Activated T-helper 2 cell treated with anti-CD3 and anti-CD28 coated beads, Interferon-gamma antibody, Interleukin-2, Interleukin-4, amounts not matched to agents 10 μg/mL and 5 μg/mL and 100 μg/mL, durations not matched to agents 14 hours and 24 hours and 36 hours (primary cell): ENCODE results near the gene GRSF1. TPM values are rescaled to one million over a fixed set of nuclear protein-coding genes. Genes with fewer than 3 reads are reported as not detected.

Source experiments
- DNase-seq: peaks from one replicate; pipeline ENCODE4 v3.0.0; 2021; ENCODE audit warnings: low spot score
- H3K27ac Mint-ChIP-seq: one replicate; pipeline ENCODE4 v1.8.0; 2021; ENCODE audit warnings: mixed read lengths
- H3K27me3 Mint-ChIP-seq: one replicate; pipeline ENCODE4 v1.8.0; 2021; ENCODE audit warnings: low read depth, mixed read lengths
- H3K36me3 Mint-ChIP-seq: one replicate; pipeline ENCODE4 v1.8.0; 2021; ENCODE audit warnings: low read depth, mixed read lengths
- H3K4me1 Mint-ChIP-seq: one replicate; pipeline ENCODE4 v1.8.0; 2021; ENCODE audit warnings: low read depth, mixed read lengths
- H3K4me3 Mint-ChIP-seq: one replicate; pipeline ENCODE4 v1.8.0; 2021; ENCODE audit warnings: low read depth, mild to moderate bottlenecking, moderate library complexity, mixed read lengths
- H3K9me3 Mint-ChIP-seq: one replicate; pipeline ENCODE4 v1.8.0; 2021; ENCODE audit warnings: mixed read lengths
- intact Hi-C: fragments of 100-400 bp; cut with micrococcal nuclease; formaldehyde crosslinking; loops from one replicate; pipeline ENCODE4 v1.15.1; 2023
- total RNA-seq: library from RNA; stranded (reverse); gene quantifications from 2 replicates; pipeline ENCODE4 v1.2.3, GENCODE V29; 2022

GRSF1 gene
- total RNA-seq, 1 donor from 2014 or later, result 120 TPM

DNA sequence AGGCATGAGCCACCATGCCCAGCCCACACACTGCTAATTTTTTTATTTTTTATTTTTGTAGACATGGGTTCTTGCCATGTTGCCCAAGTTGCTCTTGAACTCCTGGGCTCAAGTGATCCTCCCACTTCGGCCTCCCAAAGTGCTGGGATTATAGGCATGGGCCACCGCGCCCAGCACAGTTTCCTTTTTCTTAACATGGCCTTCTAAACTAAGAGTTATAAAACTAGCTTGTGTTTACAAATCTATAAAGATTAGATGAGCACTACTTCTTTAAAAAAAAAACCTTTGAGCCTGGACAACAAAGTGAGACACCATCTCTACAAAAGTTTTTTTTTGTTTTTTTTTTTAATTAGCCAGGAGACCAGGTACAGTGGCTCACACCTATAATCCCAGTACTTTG, 10.7 kb downstream of the GRSF1 start:
- intact Hi-C loops, result no loop called here
- peaks cover 4% of the 10 kb centered on the region for H3K4me1 Mint-ChIP-seq
- no peaks in the 10 kb centered on the region for H3K27me3 Mint-ChIP-seq
- DNase-seq, result no peak
- H3K36me3 Mint-ChIP-seq, result peaks cover 84% of the 10 kb centered on the region
- H3K27ac Mint-ChIP-seq, result no peak overlapping the region
- H3K9me3 Mint-ChIP-seq, result no peaks in the 10 kb centered on the region
- no peak overlapping the region for H3K4me3 Mint-ChIP-seq

DNA sequence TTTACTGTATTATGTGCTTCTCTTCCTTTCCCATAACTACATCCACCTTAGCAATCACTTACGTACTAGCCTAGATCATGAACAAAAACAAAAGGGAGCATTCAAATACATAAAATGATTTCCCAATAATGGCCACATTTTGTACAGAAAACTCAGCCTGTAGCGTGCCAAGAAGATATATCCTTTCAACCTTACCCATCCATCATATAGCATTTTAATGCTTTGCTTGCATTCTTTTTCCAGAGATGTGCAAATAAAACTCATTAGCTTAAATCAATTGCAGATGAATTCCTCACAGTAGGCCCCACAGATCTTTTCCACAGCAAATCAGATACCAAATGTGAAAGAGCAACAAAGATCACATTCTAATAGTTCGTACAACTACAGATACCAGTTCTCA, 20.8 kb downstream of the GRSF1 start:
- H3K27me3 Mint-ChIP-seq, result no peaks in the 10 kb centered on the region
- no peak overlapping the region for H3K4me3 Mint-ChIP-seq
- DNase-seq, result no peak
- no peak overlapping the region for H3K27ac Mint-ChIP-seq
- no peaks in the 10 kb centered on the region for H3K9me3 Mint-ChIP-seq
- peaks cover 51% of the 10 kb centered on the region for H3K36me3 Mint-ChIP-seq
- intact Hi-C loops, result no loop called here
- peaks cover 12% of the 10 kb centered on the region for H3K4me1 Mint-ChIP-seq

DNA sequence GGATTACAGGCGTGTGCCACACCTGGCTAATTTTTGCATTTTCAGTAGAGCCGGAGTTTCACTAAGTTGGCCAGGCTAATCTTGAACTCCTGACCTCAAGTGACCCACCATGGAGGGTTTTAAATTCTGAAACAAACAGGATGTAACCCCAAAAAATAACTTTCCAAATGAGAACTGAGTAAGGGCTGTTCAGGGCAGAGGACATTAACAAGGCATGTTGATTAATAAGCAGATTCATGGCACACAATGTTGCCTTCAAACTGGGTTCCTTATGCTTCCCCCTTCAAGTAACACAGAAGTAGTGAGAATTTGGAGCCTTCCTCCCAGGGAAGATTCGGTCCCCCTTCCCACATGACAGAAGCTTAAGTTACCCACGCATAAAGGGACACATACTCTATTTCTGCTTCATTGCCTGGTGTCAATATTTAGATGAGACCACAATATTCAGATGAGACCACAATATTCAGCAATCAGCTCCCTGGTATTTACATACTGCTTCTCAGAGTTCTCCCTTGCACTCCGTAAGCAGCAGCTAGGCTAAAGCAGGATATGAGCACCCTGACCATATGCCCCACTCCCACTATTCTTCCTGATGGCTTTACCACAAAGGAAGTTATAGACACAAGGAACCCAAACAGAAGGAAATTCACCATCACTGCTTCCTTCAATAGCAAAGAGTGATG, 21.4 kb downstream of the GRSF1 start:
- Mint-ChIP-seq H3K36me3 (peaks cover 46% of the 10 kb centered on the region), H3K27me3 (no peaks in the 10 kb centered on the region), H3K4me3 (no peak overlapping the region), H3K9me3 (no peaks in the 10 kb centered on the region), H3K27ac (no peak overlapping the region), H3K4me1 (peaks cover 12% of the 10 kb centered on the region)
- intact Hi-C loops, result no loop called here
- DNase-seq, result no peak

DNA sequence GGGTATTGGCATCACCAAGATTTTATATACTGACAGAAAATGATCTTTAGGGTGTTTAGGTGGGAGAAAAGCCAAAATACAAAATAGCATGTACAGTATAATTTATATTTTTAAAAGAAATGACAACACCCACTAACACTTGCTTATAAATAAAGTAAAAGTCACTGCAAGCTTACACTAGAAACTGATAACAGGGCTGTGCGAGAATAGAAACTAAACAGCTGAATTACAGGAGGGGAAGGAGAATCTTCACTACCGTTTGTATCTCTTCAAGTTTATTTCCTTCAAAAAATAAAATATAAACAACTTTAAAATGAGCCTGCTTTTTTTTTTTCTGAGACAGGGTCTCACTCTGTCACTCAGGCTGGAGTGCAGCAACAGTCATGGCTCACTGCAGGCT, 22.8 kb downstream of the GRSF1 start:
- peaks cover 12% of the 10 kb centered on the region for H3K4me1 Mint-ChIP-seq
- peaks cover 35% of the 10 kb centered on the region for H3K36me3 Mint-ChIP-seq
- no peak overlapping the region for H3K4me3 Mint-ChIP-seq
- no peaks in the 10 kb centered on the region for H3K9me3 Mint-ChIP-seq
- H3K27me3 Mint-ChIP-seq, result no peaks in the 10 kb centered on the region
- intact Hi-C loops, result no loop called here
- H3K27ac Mint-ChIP-seq, result no peak overlapping the region
- no peak for DNase-seq

DNA sequence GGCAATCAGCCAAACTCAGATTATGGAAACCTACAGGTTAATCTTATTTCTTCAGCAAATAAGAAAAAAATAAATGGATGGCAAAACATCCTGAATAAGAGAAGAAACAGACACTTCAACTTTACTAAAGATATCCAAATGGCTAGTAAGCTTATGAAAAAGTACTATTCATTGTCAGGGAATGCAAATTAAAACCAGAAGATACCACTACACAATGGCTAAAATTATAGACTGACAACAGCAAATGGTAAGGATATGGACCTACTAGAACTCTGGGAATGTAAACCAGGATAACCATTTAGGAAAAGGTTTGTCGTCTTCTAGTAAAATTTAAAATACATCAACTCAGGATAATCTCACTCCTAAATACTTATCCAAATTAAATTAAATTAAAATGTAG, 24.3 kb downstream of the GRSF1 start:
- H3K36me3 Mint-ChIP-seq, result peaks cover 28% of the 10 kb centered on the region
- intact Hi-C loops, result no loop called here
- no peak for DNase-seq
- peaks cover 12% of the 10 kb centered on the region for H3K4me1 Mint-ChIP-seq
- H3K27ac Mint-ChIP-seq, result no peak overlapping the region
- H3K27me3 Mint-ChIP-seq, result no peaks in the 10 kb centered on the region
- H3K4me3 Mint-ChIP-seq, result no peak overlapping the region
- no peaks in the 10 kb centered on the region for H3K9me3 Mint-ChIP-seq

DNA sequence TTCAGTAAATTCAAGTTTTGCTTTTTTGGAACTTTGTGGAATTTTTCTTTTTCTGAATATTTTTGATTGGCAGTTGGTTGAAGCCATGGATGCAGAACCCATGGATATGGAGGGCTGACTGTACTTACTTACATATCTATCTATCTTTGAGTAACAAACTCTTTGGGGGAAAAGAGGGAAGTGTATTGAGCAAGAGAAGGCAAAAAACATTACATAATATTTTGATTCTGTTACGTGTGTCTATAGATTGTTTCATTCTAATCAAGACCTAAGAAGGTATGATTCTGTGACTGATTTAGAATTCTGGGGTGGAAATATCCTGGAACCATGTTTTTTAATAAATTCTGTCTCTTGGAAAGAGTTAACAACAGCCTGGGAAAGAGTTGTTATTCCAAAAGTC, 31.5 kb downstream of the GRSF1 start:
- H3K27ac Mint-ChIP-seq, result no peak overlapping the region
- no peaks in the 10 kb centered on the region for H3K9me3 Mint-ChIP-seq
- H3K36me3 Mint-ChIP-seq, result peaks cover 3% of the 10 kb centered on the region
- no peaks in the 10 kb centered on the region for H3K27me3 Mint-ChIP-seq
- intact Hi-C loops, result no loop called here
- H3K4me1 Mint-ChIP-seq, result no peaks in the 10 kb centered on the region
- no peak overlapping the region for H3K4me3 Mint-ChIP-seq
- DNase-seq, result no peak

DNA sequence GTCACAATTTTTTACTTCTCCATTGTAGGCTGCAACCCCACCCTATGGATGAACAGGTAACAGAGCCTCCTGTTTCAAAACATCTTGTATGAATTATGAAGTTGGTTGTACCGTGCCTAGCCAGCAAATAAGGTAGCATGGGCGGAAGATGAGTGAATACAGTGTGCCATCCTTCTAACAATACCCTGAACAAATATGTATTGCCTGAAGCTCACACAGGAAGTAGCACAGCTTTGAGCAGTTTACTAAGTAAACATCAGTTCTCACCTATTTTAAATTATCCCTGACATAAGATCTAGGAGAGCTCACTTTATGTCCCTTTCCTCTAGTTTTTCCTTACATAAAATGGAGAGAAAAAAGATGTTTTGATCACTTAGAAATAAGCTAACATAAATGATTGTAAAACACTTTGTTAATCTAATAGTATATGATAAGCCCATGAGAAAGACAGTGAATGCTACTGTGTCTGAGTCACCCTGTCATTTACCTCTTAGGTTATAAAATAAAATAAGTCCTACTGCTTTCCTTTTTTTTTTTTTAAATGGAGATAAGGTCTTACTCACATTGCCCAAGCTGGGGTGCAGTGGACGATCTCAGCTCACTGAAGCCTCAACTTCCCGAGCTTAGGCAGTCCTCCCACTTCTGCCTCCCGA, 36.6 kb downstream of the GRSF1 start:
- Mint-ChIP-seq H3K27ac (no peak overlapping the region), H3K36me3 (no peaks in the 10 kb centered on the region), H3K4me1 (peaks cover 20% of the 10 kb centered on the region), H3K4me3 (no peak overlapping the region), H3K9me3 (no peaks in the 10 kb centered on the region), H3K27me3 (no peaks in the 10 kb centered on the region)
- no peak for DNase-seq
- intact Hi-C loops, result no loop called here

DNA sequence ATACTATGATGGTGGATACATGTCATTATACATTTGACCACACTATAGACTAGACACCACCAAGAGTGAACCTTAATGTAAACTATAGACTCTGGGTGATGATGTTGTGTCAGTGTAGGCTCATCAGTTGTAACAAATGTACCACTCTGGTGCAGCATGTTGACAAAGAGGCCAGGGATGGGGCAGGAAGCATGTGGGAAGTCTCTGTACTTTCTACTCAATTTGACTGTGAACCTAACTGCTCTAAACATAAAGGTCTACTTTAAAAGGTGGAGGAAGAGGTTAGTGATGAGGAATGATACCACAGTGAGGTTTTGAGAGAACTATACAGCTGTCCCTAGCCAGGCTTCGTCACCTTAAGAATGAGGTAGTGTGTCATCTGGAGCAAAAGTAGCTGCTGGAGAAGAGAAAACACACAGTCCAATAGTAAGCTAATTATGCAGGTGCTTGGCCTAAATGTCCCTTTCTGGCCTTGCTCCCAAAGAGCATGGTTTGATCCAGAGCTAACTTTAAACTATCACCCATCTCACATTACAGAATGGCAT, 38.4 kb downstream of the GRSF1 start:
- peaks cover 5% of the 10 kb centered on the region for H3K36me3 Mint-ChIP-seq
- H3K4me1 Mint-ChIP-seq, result peaks cover 20% of the 10 kb centered on the region
- intact Hi-C loops, result loop anchor here (1.0 to 2.0 kb wide), 4 partner anchors 38 to 113 kb away; partner anchors contain the start of genes GRSF1 and UTP3
- no peaks in the 10 kb centered on the region for H3K9me3 Mint-ChIP-seq
- DNase-seq, result no peak
- H3K27ac Mint-ChIP-seq, result peak overlapping the region; percentile 59
- H3K27me3 Mint-ChIP-seq, result no peaks in the 10 kb centered on the region
- H3K4me3 Mint-ChIP-seq, result no peak overlapping the region

DNA sequence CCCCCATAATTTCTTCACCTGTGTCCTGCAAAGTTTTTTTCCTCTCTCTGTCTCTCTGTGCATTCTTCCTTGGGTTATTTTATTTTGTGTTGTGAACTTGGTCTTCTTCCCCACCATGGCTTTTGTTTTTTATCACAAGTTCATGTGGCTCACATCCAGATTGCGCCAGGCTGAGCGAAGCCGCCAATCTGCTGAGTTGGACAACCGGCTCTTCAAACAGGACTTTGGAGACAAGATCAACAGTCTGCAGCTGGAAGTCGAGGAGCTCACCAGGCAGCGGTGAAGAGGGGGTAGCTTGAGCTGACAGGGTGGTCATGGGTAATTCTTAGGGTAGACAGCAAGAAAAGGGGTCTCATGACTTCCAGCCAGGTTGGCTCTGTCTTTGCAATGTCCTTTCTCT, 46.1 kb downstream of the GRSF1 start:
- no peak overlapping the region for H3K27ac Mint-ChIP-seq
- no peak overlapping the region for H3K4me3 Mint-ChIP-seq
- intact Hi-C loops, result no loop called here
- DNase-seq, result no peak
- peaks cover 2% of the 10 kb centered on the region for H3K4me1 Mint-ChIP-seq
- H3K27me3 Mint-ChIP-seq, result no peaks in the 10 kb centered on the region
- H3K9me3 Mint-ChIP-seq, result no peaks in the 10 kb centered on the region
- peaks cover 13% of the 10 kb centered on the region for H3K36me3 Mint-ChIP-seq

DNA sequence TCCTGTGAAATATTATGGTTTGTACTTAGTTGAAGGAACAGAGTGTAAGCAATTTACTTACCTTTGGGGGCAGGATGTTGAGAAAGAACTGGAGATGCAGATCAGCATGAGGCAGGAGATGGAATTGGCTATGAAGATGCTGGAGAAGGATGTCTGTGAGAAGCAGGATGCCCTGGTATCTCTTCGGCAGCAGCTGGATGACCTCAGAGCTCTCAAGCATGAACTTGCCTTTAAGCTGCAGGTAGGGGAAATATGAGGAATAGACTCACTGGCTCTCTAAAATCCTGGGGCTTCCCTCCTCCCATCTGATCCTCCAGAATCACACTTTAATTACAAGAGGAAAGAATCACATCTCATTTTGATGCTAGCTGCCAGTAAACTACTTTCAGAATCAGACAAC, 51.0 kb downstream of the GRSF1 start:
- H3K9me3 Mint-ChIP-seq, result no peaks in the 10 kb centered on the region
- peaks cover 2% of the 10 kb centered on the region for H3K4me1 Mint-ChIP-seq
- intact Hi-C loops, result no loop called here
- H3K27me3 Mint-ChIP-seq, result no peaks in the 10 kb centered on the region
- no peak for DNase-seq
- H3K4me3 Mint-ChIP-seq, result no peak overlapping the region
- H3K36me3 Mint-ChIP-seq, result peaks cover 5% of the 10 kb centered on the region
- no peak overlapping the region for H3K27ac Mint-ChIP-seq

DNA sequence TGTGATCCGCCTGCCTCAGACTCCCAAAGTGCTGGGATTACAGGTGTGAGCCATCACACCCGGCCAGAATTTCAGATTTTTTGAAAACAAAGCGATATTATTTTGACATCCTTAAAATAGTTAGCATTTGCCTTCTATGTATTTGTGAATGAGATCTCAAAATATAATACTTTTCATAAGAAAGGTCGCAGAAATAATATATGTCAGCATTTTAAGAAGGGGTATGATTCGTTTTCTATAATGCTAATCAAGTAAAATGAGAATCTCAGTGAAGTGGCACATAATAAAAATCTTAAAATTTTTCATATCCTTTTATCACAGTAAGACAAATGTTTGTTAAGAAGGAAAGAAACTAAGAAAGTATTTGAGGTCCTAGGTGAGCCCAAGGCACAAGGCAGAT, 52.2 kb downstream of the GRSF1 start:
- intact Hi-C loops, result no loop called here
- peaks cover 3% of the 10 kb centered on the region for H3K36me3 Mint-ChIP-seq
- H3K4me1 Mint-ChIP-seq, result peaks cover 2% of the 10 kb centered on the region
- H3K9me3 Mint-ChIP-seq, result no peaks in the 10 kb centered on the region
- no peak for DNase-seq
- H3K27ac Mint-ChIP-seq, result no peak overlapping the region
- H3K4me3 Mint-ChIP-seq, result no peak overlapping the region
- no peaks in the 10 kb centered on the region for H3K27me3 Mint-ChIP-seq

DNA sequence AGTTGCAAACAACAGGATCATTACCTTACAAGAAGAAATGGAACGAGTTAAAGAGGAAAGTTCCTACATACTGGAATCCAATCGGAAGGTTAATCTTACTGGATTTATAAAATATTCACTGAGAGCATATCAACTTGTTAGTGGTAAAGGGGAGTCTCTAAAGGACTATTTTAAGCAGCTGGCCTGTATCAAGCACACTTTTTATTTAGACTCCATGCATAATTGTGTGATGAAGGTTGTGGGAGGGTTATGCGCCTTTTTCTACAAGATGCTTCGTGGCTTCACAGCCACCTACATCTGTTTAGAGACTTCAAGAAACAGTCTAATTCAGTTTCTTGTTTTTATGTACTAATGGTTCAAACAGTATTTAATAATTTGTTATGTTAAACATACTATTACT, 56.6 kb downstream of the GRSF1 start:
- peaks cover under 1% of the 10 kb centered on the region for H3K36me3 Mint-ChIP-seq
- intact Hi-C loops, result no loop called here
- no peak overlapping the region for H3K4me3 Mint-ChIP-seq
- no peak for DNase-seq
- no peaks in the 10 kb centered on the region for H3K9me3 Mint-ChIP-seq
- no peaks in the 10 kb centered on the region for H3K4me1 Mint-ChIP-seq
- H3K27me3 Mint-ChIP-seq, result no peaks in the 10 kb centered on the region
- H3K27ac Mint-ChIP-seq, result no peak overlapping the region

DNA sequence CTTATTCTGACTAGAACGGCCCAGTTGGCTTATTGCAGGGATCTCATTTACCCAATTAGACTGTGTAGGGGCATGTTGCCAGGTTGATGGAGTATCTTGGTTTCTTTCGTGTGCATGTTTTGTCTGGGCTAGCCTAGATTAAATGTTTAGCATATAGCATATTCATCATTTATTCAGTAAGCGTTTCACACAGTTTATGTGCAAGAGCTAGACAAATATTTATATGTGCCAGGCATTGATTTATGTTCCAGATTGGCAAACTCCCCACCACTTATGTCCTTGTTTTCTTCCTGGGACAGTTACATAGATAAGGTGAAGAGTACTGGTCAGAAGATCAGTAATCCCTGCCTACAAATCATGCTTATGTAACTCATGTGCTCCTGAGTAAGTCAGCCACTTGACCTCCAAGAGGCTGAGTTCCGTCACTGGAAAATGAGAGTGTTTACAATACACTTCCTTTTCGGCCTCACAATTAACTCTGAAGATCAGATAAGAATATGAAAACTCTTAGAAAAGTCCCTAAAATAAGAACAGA, 60.7 kb downstream of the GRSF1 start:
- Mint-ChIP-seq H3K4me3 (no peak overlapping the region), H3K27me3 (no peaks in the 10 kb centered on the region), H3K27ac (no peak overlapping the region), H3K9me3 (no peaks in the 10 kb centered on the region), H3K4me1 (no peaks in the 10 kb centered on the region), H3K36me3 (no peaks in the 10 kb centered on the region)
- intact Hi-C loops, result no loop called here
- DNase-seq, result no peak
